NT2/D1 (cell line): Measurements from ENCODE around the gene SGPP1.

Experiments used
- YY1 ChIP-seq: IDR thresholded peaks from 2 replicates; pipeline ENCODE4 v1.6.1; 2011; ENCODE audit not compliant: insufficient read length, insufficient read depth
- ZNF274 ChIP-seq: IDR thresholded peaks from 2 replicates; pipeline ENCODE4 v1.6.1; 2011; ENCODE audit warnings: mild to moderate bottlenecking, low read depth, low read length

DNA sequence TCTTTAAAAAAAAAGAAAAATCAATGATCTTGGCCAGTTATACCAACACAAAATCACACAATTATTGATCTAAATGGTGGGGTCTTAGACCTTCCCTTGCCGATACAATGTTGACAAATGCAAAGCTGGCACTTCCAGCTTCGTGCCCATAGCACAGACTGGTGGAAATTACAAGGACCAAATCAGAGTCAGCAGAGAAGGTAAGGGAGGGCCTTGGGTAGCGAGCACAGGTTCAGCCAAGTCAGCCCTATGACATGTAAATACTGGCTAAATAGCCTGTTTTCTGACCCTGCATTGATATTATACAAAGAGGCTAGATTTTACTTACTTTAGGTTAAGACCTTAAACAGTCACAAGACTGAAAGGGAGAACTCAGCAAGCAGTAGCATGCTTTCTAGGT, 55.9 kb downstream of the SGPP1 start:
- TF ChIP-seq YY1: no peak
- TF ChIP-seq ZNF274: no peak
